HL-60 (cell line): ENCODE data around the gene DTNBP1.

Experiments used
- DNase-seq, 2 experiments: peaks; one replicate each; pipeline ENCODE4 v3.0.0-alpha.2; 2010 to 2020; ENCODE audit warnings: low read depth in 1 of 2, low spot score in 1 of 2
- H3K27ac ChIP-seq: fragments of 250-450 bp; sonication (Bioruptor Pico); replicated peaks from 2 replicates; pipeline ENCODE4 v1.5.1; 2020; ENCODE audit warnings: mild to moderate bottlenecking, moderate library complexity
- H3K27me3 ChIP-seq: fragments of 250-450 bp; sonication (Bioruptor Pico); 2 replicates; pipeline ENCODE4 v1.5.1; 2021; ENCODE audit warnings: mild to moderate bottlenecking, moderate library complexity; ENCODE audit not compliant: insufficient read depth, poor library complexity, severe bottlenecking
- H3K4me3 ChIP-seq: replicated peaks from 2 replicates; pipeline ENCODE4 v1.5.1; 2011; ENCODE audit warnings: mild to moderate bottlenecking, control low read depth, low read length; ENCODE audit not compliant: insufficient read depth
- CTCF ChIP-seq: IDR thresholded peaks from one replicate; pipeline ENCODE4 v1.5.1; 2011; ENCODE audit warnings: low read length, control low read depth, inconsistent platforms; ENCODE audit not compliant: insufficient read depth
- GABPA ChIP-seq: IDR thresholded peaks from 2 replicates; pipeline ENCODE4 v1.6.1; 2012; ENCODE audit warnings: low read depth
- POLR2AphosphoS5 ChIP-seq: IDR thresholded peaks from 2 replicates; pipeline ENCODE4 v1.6.1; 2012; ENCODE audit warnings: low read depth
- REST ChIP-seq: IDR thresholded peaks from 2 replicates; pipeline ENCODE4 v1.6.1; 2012; ENCODE audit warnings: low read depth; ENCODE audit not compliant: insufficient replicate concordance
- SPI1 ChIP-seq: IDR thresholded peaks from 2 replicates; pipeline ENCODE4 v1.6.1; 2012; ENCODE audit warnings: low read depth, mild to moderate bottlenecking, borderline replicate concordance

DTNBP1 gene

GRCh38 chr6:15507221-15507620 lies 155.6 kb downstream of the DTNBP1 start:
- H3K4me3 ChIP-seq: no peak overlapping the region
- TF ChIP-seq POLR2AphosphoS5: no peak
- no peak for TF ChIP-seq GABPA
- TF ChIP-seq CTCF: no peak
- no peak for TF ChIP-seq REST
- H3K27ac ChIP-seq: no peak overlapping the region
- no peak for DNase-seq
- no peaks in the 10 kb centered on the region for H3K27me3 ChIP-seq

- Histone ChIP-seq H3K4me3 (no peak overlapping the region), H3K27ac (no peak overlapping the region), H3K27me3 (no peaks in the 10 kb centered on the region)
- TF ChIP-seq POLR2AphosphoS5: no peak
- no peak for TF ChIP-seq SPI1
- no peak for TF ChIP-seq REST
- TF ChIP-seq CTCF: no peak
- TF ChIP-seq GABPA: no peak
- no peak for DNase-seq
Measured at GRCh38 chr6:15506066-15506465, 156.8 kb downstream of the DTNBP1 start.

GRCh38 chr6:15505463-15505918 lies 157.3 kb downstream of the DTNBP1 start:
- no peak overlapping the region for H3K27ac ChIP-seq
- no peak for TF ChIP-seq CTCF
- TF ChIP-seq SPI1: no peak
- TF ChIP-seq POLR2AphosphoS5: no peak
- TF ChIP-seq REST: no peak
- TF ChIP-seq GABPA: no peak
- no peak for DNase-seq
- H3K4me3 ChIP-seq: no peak overlapping the region
- no peaks in the 10 kb centered on the region for H3K27me3 ChIP-seq
